Calu3 (cell line): ENCODE results near the gene CTNND1. TPM values are rescaled to one million over a fixed set of nuclear protein-coding genes. Genes with fewer than 3 reads are reported as not detected.

Experiments used
- BruUV-seq: library from RNA; stranded (reverse); fragments of 400-500 nt; replicated peaks from 2 replicates; lab custom pipeline; 2021; lab: Mats Ljungman, UMichigan
- CTCF ChIA-PET: fragments of 300-600 bp; sonication (Branson Sonifier 250); formaldehyde crosslinking; loops from one replicate; lab custom pipeline; 2022; ENCODE audit warnings: antibody characterized with exemption; lab: Charles Lee
- DNase-seq: peaks from one replicate; pipeline ENCODE4 v3.0.0; 2022
- H3K27ac Mint-ChIP-seq: one replicate; pipeline ENCODE4 v1.8.0; 2022; ENCODE audit warnings: mixed read lengths; ENCODE audit not compliant: unreplicated experiment
- H3K27me3 Mint-ChIP-seq: one replicate; pipeline ENCODE4 v1.8.0; 2022; ENCODE audit warnings: mixed read lengths; ENCODE audit not compliant: unreplicated experiment
- H3K36me3 Mint-ChIP-seq: one replicate; pipeline ENCODE4 v1.8.0; 2022; ENCODE audit warnings: mild to moderate bottlenecking, moderate library complexity, mixed read lengths; ENCODE audit not compliant: insufficient read depth, unreplicated experiment
- H3K4me1 Mint-ChIP-seq: one replicate; pipeline ENCODE4 v1.8.0; 2022; ENCODE audit warnings: mild to moderate bottlenecking, low read depth, mixed read lengths; ENCODE audit not compliant: unreplicated experiment
- H3K4me3 Mint-ChIP-seq: one replicate; pipeline ENCODE4 v1.8.0; 2022; ENCODE audit warnings: mild to moderate bottlenecking, low read depth, moderate library complexity, mixed read lengths; ENCODE audit not compliant: unreplicated experiment
- H3K9me3 Mint-ChIP-seq: one replicate; pipeline ENCODE4 v1.8.0; 2022; ENCODE audit warnings: low read depth, mixed read lengths; ENCODE audit not compliant: unreplicated experiment
- CTCF ChIP-seq: fragments of 200-600 bp; IDR thresholded peaks from one replicate; pipeline ENCODE4 v1.8.0; 2022; ENCODE audit warnings: antibody characterized with exemption; ENCODE audit not compliant: unreplicated experiment
- intact Hi-C: fragments of 100-400 bp; cut with micrococcal nuclease; formaldehyde crosslinking; loops from one replicate; pipeline ENCODE4 v1.10.0; 2022; ENCODE audit not compliant: unreplicated experiment
- total RNA-seq: library from RNA; stranded (reverse); gene quantifications from 2 replicates; pipeline ENCODE4 v1.2.3, GENCODE V29; 2022

Gene CTNND1
- total RNA-seq, 1 experiment from 2014 or later = 323 TPM

- Mint-ChIP-seq H3K9me3 (no peaks in the 10 kb centered on the region), H3K36me3 (peaks cover 5% of the 10 kb centered on the region), H3K4me1 (peaks cover 21% of the 10 kb centered on the region), H3K27ac (no peak overlapping the region), H3K4me3 (no peak overlapping the region), H3K27me3 (no peaks in the 10 kb centered on the region)
- intact Hi-C loops = loop anchor here (5.0 kb wide), 1 partner anchor 534 kb away; no protein-coding TSS in a partner anchor
- CTCF ChIA-PET = interaction anchor here (2.2 kb wide), 1 partner anchor 47 kb away, joined by 55 read pairs; no protein-coding TSS in a partner anchor
- TF ChIP-seq CTCF = no peak
- BruUV-seq = no TSS peak
- DNase-seq = no peak
Observed at GRCh38 chr11:57752954-57753353, 8.6 kb upstream of the CTNND1 start.

DNA sequence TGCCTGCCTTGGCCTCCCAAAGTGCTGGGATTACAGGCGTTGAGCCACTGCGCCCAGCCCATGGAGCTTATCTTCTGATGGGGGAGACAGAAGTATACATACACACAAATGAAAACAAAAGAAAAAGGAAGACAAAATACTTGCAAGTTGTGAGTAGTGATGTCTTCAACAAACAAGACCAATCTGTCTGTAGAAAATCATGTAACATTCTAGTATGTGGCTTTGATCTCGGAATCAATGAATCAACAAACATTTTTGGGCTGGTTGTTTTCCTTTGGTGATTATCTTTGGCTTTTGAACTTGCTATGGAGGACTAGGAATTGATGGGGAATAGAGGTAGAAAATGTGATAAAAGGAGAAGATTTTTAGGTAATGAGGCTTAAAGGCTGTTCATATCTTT is 3.4 kb upstream of the CTNND1 start:
- H3K27me3 Mint-ChIP-seq = no peaks in the 10 kb centered on the region
- CTCF ChIA-PET = interaction anchor here (0.8 to 1.5 kb wide), 2 partner anchors 14 to 42 kb away, joined by 5 to 7 read pairs; no protein-coding TSS in a partner anchor
- intact Hi-C loops = no loop called here
- H3K36me3 Mint-ChIP-seq = peaks cover 23% of the 10 kb centered on the region
- TF ChIP-seq CTCF = no peak
- peaks cover 8% of the 10 kb centered on the region for H3K4me1 Mint-ChIP-seq
- no peaks in the 10 kb centered on the region for H3K9me3 Mint-ChIP-seq
- H3K4me3 Mint-ChIP-seq = no peak overlapping the region
- H3K27ac Mint-ChIP-seq = no peak overlapping the region
- no TSS peak for BruUV-seq
- no peak for DNase-seq

- no peaks in the 10 kb centered on the region for H3K27me3 Mint-ChIP-seq
- intact Hi-C loops = loop anchor here (2.0 kb wide), 1 partner anchor 36 kb away; no protein-coding TSS in a partner anchor
- no peaks in the 10 kb centered on the region for H3K9me3 Mint-ChIP-seq
- H3K27ac Mint-ChIP-seq = peak overlapping the region; percentile 99
- TSS peak; percentile 75 for BruUV-seq
- CTCF ChIA-PET = interaction anchor here (0.6 to 4.3 kb wide), 8 partner anchors 10 to 37 kb away, joined by 3 to 30 read pairs (median 8); partner anchors contain the start of gene BTBD18
- H3K4me3 Mint-ChIP-seq = peak overlapping the region; percentile 88
- DNase-seq = no peak
- H3K36me3 Mint-ChIP-seq = peaks cover 64% of the 10 kb centered on the region
- H3K4me1 Mint-ChIP-seq = peaks cover 29% of the 10 kb centered on the region
- no peak for TF ChIP-seq CTCF
Observed at GRCh38 chr11:57762235-57762861, 746 bp downstream of the CTNND1 start.

GRCh38 chr11:57763568-57763967 is 2.0 kb downstream of the CTNND1 start:
- peaks cover 41% of the 10 kb centered on the region for H3K4me1 Mint-ChIP-seq
- intact Hi-C loops = loop anchor here (2.0 kb wide), 1 partner anchor 35 kb away; no protein-coding TSS in a partner anchor
- peak overlapping the region; percentile 99 for H3K27ac Mint-ChIP-seq
- DNase-seq = no peak
- no peaks in the 10 kb centered on the region for H3K9me3 Mint-ChIP-seq
- H3K27me3 Mint-ChIP-seq = no peaks in the 10 kb centered on the region
- BruUV-seq = no TSS peak
- H3K4me3 Mint-ChIP-seq = peak overlapping the region; percentile 88
- CTCF ChIA-PET = interaction anchor here (0.6 to 2.1 kb wide), 7 partner anchors 11 to 37 kb away, joined by 3 to 7 read pairs (median 4); no protein-coding TSS in a partner anchor
- H3K36me3 Mint-ChIP-seq = peaks cover 75% of the 10 kb centered on the region
- no peak for TF ChIP-seq CTCF
